K562 (cell line): ENCODE measurements around the gene PPP1R13B. TPM values are rescaled to one million over a fixed set of nuclear protein-coding genes. Genes with fewer than 3 reads are reported as not detected.
A peak's percentile ranks its signal among the peaks of the same experiment; 100 is the strongest.

Source experiments
- MYC ChIP-seq, 2 experiments: fragments of 250-450 bp in 1 of 2; sonication (Bioruptor Pico) in 1 of 2; IDR thresholded peaks; 2 replicates each; pipeline versions ENCODE4 v1.5.1 to v1.6.1; 2012 to 2021; ENCODE audit warnings: low read depth in 2 of 2, borderline replicate concordance in 1 of 2, improper control_type of control experiment in 1 of 2, low read length in 1 of 2, mild to moderate bottlenecking in 1 of 2, moderate library complexity in 1 of 2
- MYNN ChIP-seq, 2 experiments: sonication (generic); formaldehyde crosslinking in 1 of 2; IDR thresholded peaks; 2 replicates each; pipeline versions ENCODE4 v1.5.0 to v1.6.1; 2016 to 2020; ENCODE audit warnings: antibody characterized with exemption in 1 of 2, missing genetic modification reagents in 1 of 2
- POLR2A ChIP-seq: fragments of 450-650 bp; conservative IDR thresholded peaks from 2 replicates; pipeline ENCODE4 v1.6.1; 2016
- RBFOX2 ChIP-seq: fragments of 200-400 bp; formaldehyde crosslinking; IDR thresholded peaks from 2 replicates; pipeline ENCODE4 v1.6.1; 2017; ENCODE audit warnings: low read depth, mild to moderate bottlenecking, low read length, moderate library complexity
- RNF2 ChIP-seq: sonication (generic); IDR thresholded peaks from 2 replicates; pipeline ENCODE4 v1.6.1; 2016
- SMARCC2 ChIP-seq: fragments of 450-650 bp; IDR thresholded peaks from 2 replicates; pipeline ENCODE4 v1.6.1; 2017; ENCODE audit warnings: antibody characterized with exemption, moderate library complexity, mild to moderate bottlenecking, low read depth
- SRSF3 ChIP-seq: fragments of 200-400 bp; formaldehyde crosslinking; IDR thresholded peaks from 2 replicates; pipeline ENCODE4 v1.6.1; 2016; ENCODE audit warnings: mild to moderate bottlenecking, low read length, moderate library complexity; ENCODE audit not compliant: insufficient read depth
- ZBTB12 ChIP-seq: fragments of 250-450 bp; sonication (Bioruptor Pico); IDR thresholded peaks from 2 replicates; pipeline ENCODE4 v1.4.0; 2020
- ZNF780A ChIP-seq: fragments of 250-450 bp; sonication (Bioruptor Pico); IDR thresholded peaks from 2 replicates; pipeline ENCODE4 v1.5.0; 2021; ENCODE audit warnings: mild to moderate bottlenecking
- polyA plus RNA-seq, 8 experiments: library from polyadenylated mRNA; depleted of rRNA in 4 of 8; stranded (reverse) in 5 of 8; unstranded in 3 of 8; fragments of >200 nt; fragmentation: Nextera tagmentation in 2 of 8; fragmentation: Illumina TruSeq in 1 of 8; extraction: Ambion mirVana in 2 of 8; extraction: Trizol in 1 of 8; gene quantifications; 2 replicates each; pipeline versions ENCODE4 v1.2.1 to v1.2.3, GENCODE V29; 2011 to 2014; ENCODE audit warnings: inconsistent platforms in 1 of 8, missing spikeins in 1 of 8
- total RNA-seq, 7 experiments: library from RNA; depleted of rRNA in 6 of 7; stranded (reverse); fragments of >200 nt in 6 of 7; fragmentation: Illumina TruSeq in 2 of 7; extraction: Trizol in 2 of 7; gene quantifications; 2 replicates each; pipeline versions ENCODE4 v1.2.1 to v1.2.3, GENCODE V29; 2011 to 2021; ENCODE audit warnings: low replicate concordance in 1 of 7
- TF ChIP-seq, protein P1 (sequence below): fragments of 450-650 bp; IDR thresholded peaks from 2 replicates; pipeline ENCODE4 v1.6.1; 2017; ENCODE audit warnings: antibody characterized with exemption, mild to moderate bottlenecking

Gene PPP1R13B
- total and polyA plus RNA-seq, 9 of the 15 experiments (the other 6 are each of a cell fraction or from before 2014, with no cell fraction given) = 0.03 to 1.7 (median 0.15) TPM

DNA sequence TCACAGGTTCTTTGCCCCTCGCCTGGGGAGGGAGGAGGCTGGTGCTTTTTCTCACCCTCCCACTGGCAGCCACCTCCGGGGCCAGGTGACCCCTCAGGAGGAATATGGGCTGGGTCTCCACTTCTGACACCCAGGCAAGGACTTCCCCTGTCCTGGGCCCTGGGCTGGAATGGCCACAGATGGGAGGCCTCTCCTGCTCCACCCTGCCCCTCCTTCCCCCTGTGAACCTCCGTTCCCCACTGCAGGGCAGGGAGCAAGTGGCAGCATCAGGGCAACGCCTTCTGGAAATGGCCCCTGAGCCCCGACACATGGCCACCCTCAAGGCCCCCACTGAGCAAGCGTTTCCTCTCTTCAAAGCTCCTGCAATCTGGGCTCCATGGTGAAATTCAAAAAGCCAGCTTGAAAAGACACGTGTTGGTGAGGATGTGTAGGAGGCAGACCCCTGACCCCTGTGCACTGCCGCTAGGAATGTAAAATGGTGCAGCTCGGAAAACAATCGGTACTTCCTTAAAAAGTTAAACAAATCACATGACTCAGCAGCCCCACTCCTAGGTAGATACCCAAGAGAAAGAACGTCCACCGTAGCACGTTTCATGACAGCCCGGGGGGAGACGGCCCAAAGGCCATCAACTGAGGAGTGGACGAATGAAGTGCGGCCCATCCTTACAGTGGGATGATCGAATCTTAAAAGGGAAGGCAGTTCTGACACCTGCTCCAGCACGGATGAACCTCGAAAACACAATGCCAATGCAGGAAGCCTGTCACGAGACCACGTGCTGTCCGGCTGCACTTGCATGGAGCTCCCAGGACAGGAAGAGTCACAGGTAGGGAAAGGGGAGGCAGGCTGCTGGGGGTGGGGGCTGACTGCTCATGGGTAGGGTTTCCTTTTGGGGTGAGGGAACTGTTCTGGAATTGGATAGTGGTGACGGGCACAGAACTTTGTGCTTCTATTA lies 143.7 kb downstream of the PPP1R13B start (continued):
- no peak for TF ChIP-seq SRSF3
- TF ChIP-seq POLR2A = 0 out of 2 replicates have a peak, but pooled peaks have one; percentile 26
- TF ChIP-seq ZBTB12 (CRISPR knock-in tag) = no peak
- TF ChIP-seq RBFOX2 = peak; percentile 36; the same call in 1 of the 2 replicates
- peak; percentile 28; the same call in 1 of the 2 replicates for TF ChIP-seq MYNN (IDR thresholded peaks at IDR 0.05)
- TF ChIP-seq MYNN (CRISPR knock-in tag; IDR thresholded peaks at IDR 0.05) = no peak
- TF ChIP-seq SMARCC2 = no peak
- TF ChIP-seq, protein P1, sequence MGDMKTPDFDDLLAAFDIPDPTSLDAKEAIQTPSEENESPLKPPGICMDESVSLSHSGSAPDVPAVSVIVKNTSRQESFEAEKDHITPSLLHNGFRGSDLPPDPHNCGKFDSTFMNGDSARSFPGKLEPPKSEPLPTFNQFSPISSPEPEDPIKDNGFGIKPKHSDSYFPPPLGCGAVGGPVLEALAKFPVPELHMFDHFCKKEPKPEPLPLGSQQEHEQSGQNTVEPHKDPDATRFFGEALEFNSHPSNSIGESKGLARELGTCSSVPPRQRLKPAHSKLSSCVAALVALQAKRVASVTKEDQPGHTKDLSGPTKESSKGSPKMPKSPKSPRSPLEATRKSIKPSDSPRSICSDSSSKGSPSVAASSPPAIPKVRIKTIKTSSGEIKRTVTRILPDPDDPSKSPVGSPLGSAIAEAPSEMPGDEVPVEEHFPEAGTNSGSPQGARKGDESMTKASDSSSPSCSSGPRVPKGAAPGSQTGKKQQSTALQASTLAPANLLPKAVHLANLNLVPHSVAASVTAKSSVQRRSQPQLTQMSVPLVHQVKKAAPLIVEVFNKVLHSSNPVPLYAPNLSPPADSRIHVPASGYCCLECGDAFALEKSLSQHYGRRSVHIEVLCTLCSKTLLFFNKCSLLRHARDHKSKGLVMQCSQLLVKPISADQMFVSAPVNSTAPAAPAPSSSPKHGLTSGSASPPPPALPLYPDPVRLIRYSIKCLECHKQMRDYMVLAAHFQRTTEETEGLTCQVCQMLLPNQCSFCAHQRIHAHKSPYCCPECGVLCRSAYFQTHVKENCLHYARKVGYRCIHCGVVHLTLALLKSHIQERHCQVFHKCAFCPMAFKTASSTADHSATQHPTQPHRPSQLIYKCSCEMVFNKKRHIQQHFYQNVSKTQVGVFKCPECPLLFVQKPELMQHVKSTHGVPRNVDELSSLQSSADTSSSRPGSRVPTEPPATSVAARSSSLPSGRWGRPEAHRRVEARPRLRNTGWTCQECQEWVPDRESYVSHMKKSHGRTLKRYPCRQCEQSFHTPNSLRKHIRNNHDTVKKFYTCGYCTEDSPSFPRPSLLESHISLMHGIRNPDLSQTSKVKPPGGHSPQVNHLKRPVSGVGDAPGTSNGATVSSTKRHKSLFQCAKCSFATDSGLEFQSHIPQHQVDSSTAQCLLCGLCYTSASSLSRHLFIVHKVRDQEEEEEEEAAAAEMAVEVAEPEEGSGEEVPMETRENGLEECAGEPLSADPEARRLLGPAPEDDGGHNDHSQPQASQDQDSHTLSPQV = no peak
- no peak for TF ChIP-seq RNF2
- TF ChIP-seq ZNF780A (CRISPR knock-in tag) = no peak
- TF ChIP-seq MYC (IDR thresholded peaks at IDR 0.05; ENCODE audit: low read depth, low read length) = no peak
- TF ChIP-seq MYC (CRISPR knock-in tag; IDR thresholded peaks at IDR 0.05; ENCODE audit: borderline replicate concordance, low read depth) = no peak
